Measurements from ENCODE around the gene GPR158.

Gene GPR158

DNA sequence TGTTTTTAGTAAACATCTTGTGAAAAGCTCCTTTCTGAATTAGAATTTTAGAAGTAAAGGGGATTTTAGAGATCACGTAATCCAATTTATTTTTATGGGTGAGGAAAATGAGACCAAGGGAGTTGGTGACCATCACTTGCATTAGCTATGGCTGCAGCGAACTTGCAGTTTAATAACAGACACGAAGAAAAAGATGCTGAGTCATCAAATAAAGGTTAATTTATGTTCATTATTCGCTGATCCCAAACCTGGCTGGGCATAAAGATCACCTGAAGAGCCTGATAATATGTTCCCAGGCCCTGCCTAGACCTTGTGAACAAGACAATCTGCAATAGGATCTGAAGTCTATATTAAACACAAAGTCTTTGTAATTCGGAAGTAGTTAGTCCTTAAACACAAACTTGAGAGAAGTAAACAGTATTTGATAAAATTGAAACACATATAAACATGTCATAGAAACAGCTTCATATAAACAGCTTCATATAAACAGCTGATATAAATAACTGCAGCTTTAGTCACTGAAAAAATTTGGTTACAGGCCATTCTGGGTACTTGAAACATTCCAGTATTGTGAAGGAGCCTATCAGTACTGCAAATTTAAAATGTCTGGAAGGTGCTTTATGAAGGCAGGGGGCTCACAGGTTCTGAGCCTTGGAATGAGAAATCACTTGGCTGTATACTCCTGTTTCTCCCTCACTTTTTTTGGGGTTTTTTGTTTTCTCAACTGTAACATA is 16.5 kb downstream of the GPR158 start:
- DNase-seq (ENCODE audit: low spot score): no peak

DNA sequence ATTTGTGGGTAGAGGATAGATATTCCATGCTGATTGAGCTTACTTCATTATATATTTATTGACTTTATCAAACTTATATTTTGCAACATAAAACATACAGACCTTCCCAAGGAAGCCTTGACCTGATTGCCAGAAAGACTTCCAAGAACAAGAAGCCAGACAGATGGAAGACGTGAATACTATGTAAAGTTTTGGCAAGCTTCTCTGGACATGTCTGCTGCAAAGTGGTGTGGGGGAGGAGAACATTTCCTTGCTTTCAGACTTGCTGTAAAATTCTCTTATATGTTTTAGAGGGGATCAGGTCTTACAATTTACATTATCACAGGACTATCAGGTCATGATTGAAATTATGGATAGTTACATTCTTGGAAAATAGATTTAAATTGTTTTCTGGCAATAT is 23.4 kb downstream of the GPR158 start:
- no peak for DNase-seq (ENCODE audit: low spot score)

- DNase-seq (ENCODE audit: low spot score): no peak
Observed at GRCh38 chr10:25206693-25207414, 32.1 kb downstream of the GPR158 start.

GRCh38 chr10:25209618-25210017 is 34.8 kb downstream of the GPR158 start:
- DNase-seq (ENCODE audit: low spot score): no peak

GRCh38 chr10:25210265-25210664 is 35.5 kb downstream of the GPR158 start:
- DNase-seq (ENCODE audit: low spot score): no peak

- DNase-seq (ENCODE audit: low spot score): no peak
Observed at GRCh38 chr10:25220156-25220555, 45.4 kb downstream of the GPR158 start.

- no peak for DNase-seq (ENCODE audit: low spot score)
Observed at GRCh38 chr10:25222085-25222660, 47.4 kb downstream of the GPR158 start.

DNA sequence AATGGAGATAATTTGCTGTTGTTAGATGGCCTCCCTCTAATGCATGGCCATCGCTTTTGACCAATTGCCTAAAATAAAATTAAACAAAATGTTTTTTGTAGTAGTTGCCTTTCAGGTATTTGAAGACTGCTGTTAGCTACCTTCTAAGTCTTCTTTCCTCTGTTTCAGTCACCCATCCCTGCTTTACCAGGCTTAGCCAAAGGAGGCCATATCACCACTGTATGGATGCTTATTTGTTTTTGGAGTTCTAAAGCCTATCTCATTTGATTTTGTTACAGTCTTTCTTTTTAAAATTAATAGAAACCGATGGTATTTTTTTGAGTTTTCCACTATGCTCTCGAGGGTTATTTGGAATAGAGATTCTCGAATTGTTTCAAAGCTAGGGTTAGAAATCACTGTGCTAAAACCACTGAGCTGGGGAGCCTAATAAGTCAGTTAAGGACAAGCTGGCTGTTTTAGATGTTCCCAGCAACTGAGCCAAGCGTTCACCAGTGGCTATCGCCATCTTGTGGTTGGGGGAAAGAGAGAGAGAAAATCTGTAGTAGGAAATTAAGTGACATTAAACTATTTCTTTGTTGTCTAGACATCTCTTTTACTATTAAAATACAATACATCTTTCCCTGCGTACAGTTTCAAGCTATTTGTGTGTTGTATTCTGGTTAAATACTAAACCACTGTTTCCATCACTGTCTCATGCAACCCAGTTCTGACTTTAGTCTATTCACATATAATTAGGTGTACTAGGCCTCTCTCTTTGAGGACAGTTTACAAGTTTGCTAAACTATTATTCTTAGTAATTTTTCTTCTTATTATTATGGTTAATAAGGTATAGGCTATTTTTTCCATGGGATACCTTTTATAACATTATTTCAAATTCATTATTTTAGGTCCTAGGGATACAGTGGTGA is 52.2 kb downstream of the GPR158 start:
- peak; percentile 58 for DNase-seq (ENCODE audit: low spot score)

GRCh38 chr10:25231751-25232150 is 57.0 kb downstream of the GPR158 start:
- no peak for DNase-seq (ENCODE audit: low spot score)

DNA sequence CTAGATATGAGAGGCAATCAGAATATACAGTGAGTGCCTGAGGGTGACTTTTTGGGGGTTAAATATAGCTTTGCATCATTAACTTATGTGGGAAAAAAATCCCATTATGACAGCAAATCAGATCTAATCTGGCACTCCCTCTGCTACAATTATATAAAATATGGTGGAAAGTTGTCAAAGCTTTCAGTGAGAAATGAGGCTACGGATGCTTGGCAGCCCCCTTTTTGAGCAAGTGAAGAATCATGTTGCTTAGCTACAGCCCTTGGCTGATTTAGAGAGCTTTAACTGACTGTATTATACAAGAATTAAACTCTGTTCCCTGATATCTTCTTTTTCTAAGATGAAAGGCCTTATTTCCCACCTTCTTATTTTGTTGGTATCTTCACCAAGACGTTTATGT is 57.4 kb downstream of the GPR158 start:
- DNase-seq (ENCODE audit: low spot score): no peak

DNA sequence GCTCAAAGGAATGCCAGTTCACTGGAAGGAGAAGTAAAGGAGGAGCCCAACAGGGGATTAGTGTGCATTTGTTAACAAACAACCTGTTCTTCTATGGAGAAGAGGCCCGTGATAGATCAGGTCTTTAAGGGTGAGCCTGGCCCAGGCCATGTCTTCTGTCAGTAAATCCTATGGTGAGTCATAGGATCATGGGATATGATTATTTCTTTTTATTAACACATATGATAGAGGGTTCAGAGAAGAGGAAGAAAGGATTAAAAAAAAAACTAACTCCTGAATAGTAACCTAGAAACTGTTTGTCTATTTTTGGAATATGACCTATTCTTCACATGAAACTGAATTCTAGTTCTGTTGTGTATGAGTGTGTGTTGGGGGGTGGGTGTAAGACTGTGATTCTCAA is 70.4 kb downstream of the GPR158 start:
- DNase-seq (ENCODE audit: low spot score): no peak

GRCh38 chr10:25257646-25258045 is 82.8 kb downstream of the GPR158 start:
- no peak for DNase-seq (ENCODE audit: low spot score)

DNA sequence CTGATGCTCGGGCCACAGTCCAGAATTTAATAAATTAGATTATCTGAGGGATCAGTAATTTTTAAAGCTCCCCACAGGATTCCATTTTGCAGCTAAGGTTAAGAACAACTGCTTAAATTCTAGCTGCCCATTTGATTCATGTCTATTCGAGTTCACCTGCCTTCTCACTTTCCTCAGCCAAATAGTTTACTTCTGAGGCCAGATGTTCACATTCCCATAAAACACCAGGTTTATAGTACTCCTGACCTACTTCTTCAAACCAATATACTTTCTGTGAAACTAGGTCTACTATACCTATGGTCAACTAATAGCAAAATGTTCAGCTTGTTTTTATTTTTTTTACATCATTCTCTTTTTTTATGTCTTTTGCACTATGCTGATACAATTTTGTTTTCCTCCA is 86.3 kb downstream of the GPR158 start:
- DNase-seq (ENCODE audit: low spot score): no peak

- no peak for DNase-seq (ENCODE audit: low spot score)
Observed at GRCh38 chr10:25261558-25261957, 86.8 kb downstream of the GPR158 start.

DNA sequence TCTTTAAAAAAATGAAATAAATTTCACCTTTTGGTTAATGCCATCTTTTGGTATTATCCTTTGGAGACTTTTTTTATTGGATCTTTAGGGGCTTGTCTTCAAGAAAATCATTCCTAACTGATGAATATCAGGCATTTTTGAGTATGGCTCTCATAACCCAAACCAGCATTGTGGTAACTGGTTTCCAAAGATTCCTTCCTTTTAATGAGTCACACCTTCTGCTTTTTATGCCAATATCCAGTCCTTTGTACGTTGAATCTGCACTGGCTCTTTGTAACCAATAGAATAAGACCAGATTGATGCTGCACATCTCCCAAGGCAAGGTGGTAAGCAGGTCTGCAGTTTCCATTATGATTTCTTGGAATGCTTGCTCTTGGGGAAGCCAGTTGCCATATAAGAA is 89.1 kb downstream of the GPR158 start:
- no peak for DNase-seq (ENCODE audit: low spot score)

DNA sequence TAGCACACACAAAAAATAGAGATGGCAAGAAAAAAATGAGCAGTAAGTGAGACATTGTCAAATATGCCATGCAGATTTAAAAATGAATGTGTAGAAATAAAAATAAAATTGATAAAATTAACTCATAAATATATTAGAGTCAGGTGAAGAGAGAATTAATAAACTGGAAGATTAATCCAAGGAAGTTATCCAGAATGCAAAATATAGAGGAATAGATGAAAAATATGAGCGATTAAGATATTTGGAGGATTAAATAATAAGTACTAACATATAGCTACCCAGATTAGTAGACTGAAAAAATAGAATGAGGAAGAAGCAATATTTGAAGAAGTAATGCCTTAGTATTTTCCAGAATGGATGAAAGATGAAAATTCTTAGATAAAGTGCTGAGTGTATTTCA is 103.4 kb downstream of the GPR158 start:
- no peak for DNase-seq (ENCODE audit: low spot score)

DNA sequence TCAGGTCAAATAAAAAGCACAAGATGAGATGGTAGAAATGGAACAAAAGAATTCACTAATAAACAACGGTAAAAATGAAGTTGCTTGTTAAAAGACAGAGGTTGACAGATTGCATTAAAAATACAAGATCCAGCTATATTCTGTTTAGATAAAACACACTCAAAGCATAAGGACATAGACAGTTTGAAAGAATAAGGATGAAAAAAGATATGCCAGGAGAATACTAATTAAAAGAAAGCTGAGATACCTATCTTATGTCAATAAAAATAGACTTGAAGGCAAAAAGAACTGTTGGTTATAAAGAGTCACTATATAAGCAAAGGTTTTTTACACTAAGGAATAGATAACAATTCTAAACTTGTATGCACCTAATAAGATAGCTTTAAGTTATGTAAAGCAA is 105.3 kb downstream of the GPR158 start:
- DNase-seq (ENCODE audit: low spot score): no peak

DNA sequence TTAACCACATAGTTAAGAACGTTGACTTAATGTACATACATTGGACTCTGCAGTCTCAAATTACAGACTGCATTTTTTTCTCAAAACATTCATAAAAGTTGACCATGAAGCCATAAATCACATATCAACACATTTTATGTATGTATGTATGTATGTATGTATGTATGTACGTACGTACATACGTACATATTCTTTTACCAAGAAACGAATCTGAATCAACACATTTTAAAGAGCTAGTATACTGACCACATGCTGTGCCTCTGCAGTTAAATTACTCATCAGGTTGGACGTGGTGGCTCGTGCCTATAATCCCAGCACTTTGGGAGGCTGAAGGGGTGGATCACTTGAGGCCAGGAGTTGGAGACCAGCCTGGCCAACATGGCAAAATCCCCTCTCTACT is 105.8 kb downstream of the GPR158 start:
- no peak for DNase-seq (ENCODE audit: low spot score)

DNA sequence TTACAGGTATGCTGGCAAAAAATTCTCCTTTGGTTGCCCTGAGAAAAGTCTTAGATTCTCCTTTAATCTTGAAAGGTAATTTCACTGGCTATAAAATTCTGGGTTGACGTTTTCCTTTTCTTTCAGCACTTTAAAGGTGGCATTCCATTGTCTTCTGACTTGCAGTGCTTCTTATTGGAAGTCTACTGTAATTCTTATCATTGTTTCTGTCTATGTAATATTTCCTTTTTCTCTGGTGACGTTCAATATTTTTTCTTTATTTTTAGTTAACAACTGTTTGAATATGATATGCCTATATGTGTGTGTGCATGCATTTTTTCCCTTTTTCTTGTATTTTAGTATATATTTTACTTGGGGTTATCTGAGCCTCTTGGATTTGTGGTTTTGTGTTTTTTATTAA is 111.0 kb downstream of the GPR158 start:
- no peak for DNase-seq (ENCODE audit: low spot score)

DNA sequence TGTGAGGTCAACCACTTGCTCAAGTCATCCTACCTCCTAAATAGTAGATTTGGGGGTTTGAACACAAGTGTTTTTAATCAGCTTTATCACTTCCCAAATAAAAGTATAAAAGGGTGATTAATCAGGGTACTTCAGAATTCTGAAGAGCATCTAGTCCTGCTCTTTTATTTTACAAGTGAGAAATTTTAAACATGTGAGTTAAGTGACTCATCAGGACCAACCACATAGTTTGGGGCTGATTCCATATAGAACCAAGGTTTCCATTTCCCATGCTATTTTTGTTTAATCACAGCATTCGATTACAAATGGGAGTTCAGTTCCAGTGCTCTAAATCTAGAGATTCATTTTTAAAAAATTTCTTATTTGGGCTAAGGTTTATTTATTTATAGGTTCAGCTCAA is 113.4 kb downstream of the GPR158 start:
- no peak for DNase-seq (ENCODE audit: low spot score)

- peak; percentile 14 for DNase-seq (ENCODE audit: low spot score)
Observed at GRCh38 chr10:25294032-25294926, 119.5 kb downstream of the GPR158 start.
